Measurements from ENCODE around the gene MIA. TPM values are rescaled to one million over a fixed set of nuclear protein-coding genes. Genes with fewer than 3 reads are reported as not detected.

The MIA gene
- total RNA-seq, 1 experiment from 2014 or later, result not detected

- H3K79me1 ChIP-seq (ENCODE audit: insufficient read depth, low read depth, low read length, poor library complexity, severe bottlenecking), result no peaks in the 10 kb centered on the region
- H3K9me3 Mint-ChIP-seq, result no peaks in the 10 kb centered on the region; a peak in 1 of 5 replicates
- DNase-seq, result no peak
These were observed 39.9 kb downstream of the MIA start for GRCh38 chr19:40815223-40815622.

More at GRCh38 chr19:40815223-40815622, 39.9 kb downstream of the MIA start:
- no peak overlapping the region for H3T11ph ChIP-seq (ENCODE audit: low read length)
- H3K23ac ChIP-seq (ENCODE audit: insufficient read length, low read depth, low read length), result no peak overlapping the region
- H3K9ac ChIP-seq (ENCODE audit: extremely low read depth, insufficient read length, low read length), result no peak overlapping the region
- TF ChIP-seq CTCF (conservative IDR thresholded peaks at IDR 0.05), result no peak
- no peaks in the 10 kb centered on the region for H3K4me1 ChIP-seq (ENCODE audit: insufficient read depth, low read length)
- H2BK12ac ChIP-seq (ENCODE audit: insufficient read length, low read depth, low read length), result no peak overlapping the region
- peaks cover 15% of the 10 kb centered on the region for H3K23me2 ChIP-seq (ENCODE audit: insufficient read length, low read depth, low read length, poor library complexity, severe bottlenecking)
- no peak overlapping the region for H2BK20ac ChIP-seq (ENCODE audit: low read depth, low read length, poor library complexity, severe bottlenecking)
- no peak overlapping the region for H3K4me3 Mint-ChIP-seq
- no peaks in the 10 kb centered on the region for H4K20me1 ChIP-seq (ENCODE audit: control insufficient read depth, insufficient read depth, insufficient read length)
- H3K79me2 ChIP-seq (ENCODE audit: insufficient read depth, low read length), result no peaks in the 10 kb centered on the region
- H2BK15ac ChIP-seq (ENCODE audit: low read depth, low read length), result no peak overlapping the region
- no CpG with 5 or more reads among the region's 4 CpGs for WGBS (ENCODE audit: extremely low coverage, insufficient read length, low lambda C conversion rate)
- no peak overlapping the region for H2AK5ac ChIP-seq (ENCODE audit: insufficient read length, low read length)
- H3K4ac ChIP-seq (ENCODE audit: low read depth, low read length), result no peak overlapping the region
- no peak overlapping the region for H3K27ac ChIP-seq (ENCODE audit: insufficient read length, low read depth, low read length)
- H2BK120ac ChIP-seq (ENCODE audit: low read depth, low read length, poor library complexity, severe bottlenecking), result no peak overlapping the region
- no peak overlapping the region for H3K56ac ChIP-seq (ENCODE audit: insufficient read length, low read depth, low read length)
- H3K4me2 ChIP-seq (ENCODE audit: insufficient read depth, insufficient read length, low read length), result no peak overlapping the region
- H3K9me3 ChIP-seq (ENCODE audit: control insufficient read depth, low read depth, low read length), result no peaks in the 10 kb centered on the region
- peaks cover 62% of the 10 kb centered on the region for H3K27me3 Mint-ChIP-seq (ENCODE audit: low read depth)
- 0 out of 2 replicates have a peak, but pooled peaks cover 2% of the 10 kb centered on the region for H3K27me3 ChIP-seq (ENCODE audit: insufficient read depth, low read length)
- no peak overlapping the region for H4K91ac ChIP-seq (ENCODE audit: insufficient read length, low read depth, low read length)
- no peak overlapping the region for H3K14ac ChIP-seq (ENCODE audit: insufficient read depth, low read length)
- H3K36me3 Mint-ChIP-seq (ENCODE audit: insufficient read depth in 1 of 3, low read depth in 3 of 3), result no peaks in the 10 kb centered on the region
- H3K4me1 Mint-ChIP-seq, result peaks cover 27 to 34% of the 10 kb centered on the region in 2 experiments
- H2AFZ ChIP-seq (ENCODE audit: low read length), result no peak overlapping the region
- no peak overlapping the region for H2BK5ac ChIP-seq (ENCODE audit: insufficient read length, low read length)
- no peak overlapping the region for H4K5ac ChIP-seq (ENCODE audit: insufficient read length, low read depth, low read length)
- H3K27ac Mint-ChIP-seq, result no peak overlapping the region; a peak in 1 of 7 replicates
- H3K18ac ChIP-seq (ENCODE audit: insufficient read length, low read depth, low read length), result no peak overlapping the region
- H4K8ac ChIP-seq (replicated peaks; ENCODE audit: insufficient read length, low read depth, low read length), result no peak overlapping the region
